SK-N-SH treated with all-trans-retinoic acid at 6 μM for 48 hours (cell line): ENCODE results near the gene MTX2.

ENCODE experiments used
- ATAC-seq: fragments of 200-7000 bp; cut with Tn5 transposase; 3 replicates; pipeline ENCODE4 v1.9.1; 2020; ENCODE audit warnings: mild to moderate bottlenecking, moderate library complexity
- ARNTL ChIP-seq: fragments of 450-650 bp; formaldehyde crosslinking; IDR thresholded peaks from 2 replicates; pipeline ENCODE4 v1.5.0; 2020; ENCODE audit warnings: low read depth, mild to moderate bottlenecking, moderate library complexity, borderline replicate concordance
- BACH2 ChIP-seq: fragments of 250-450 bp; sonication (Bioruptor Pico); IDR thresholded peaks from 2 replicates; pipeline ENCODE4 v1.9.0; 2021; ENCODE audit warnings: mild to moderate bottlenecking, borderline replicate concordance
- CSDC2 ChIP-seq: fragments of 250-450 bp; sonication (Bioruptor Pico); IDR thresholded peaks from 2 replicates; pipeline ENCODE4 v1.5.0; 2020; ENCODE audit warnings: mild to moderate bottlenecking, moderate library complexity
- ESRRG ChIP-seq: fragments of 250-450 bp; sonication (Bioruptor Pico); IDR thresholded peaks from 2 replicates; pipeline ENCODE4 v1.6.1; 2021; ENCODE audit warnings: mild to moderate bottlenecking
- ISL1 ChIP-seq: fragments of 250-450 bp; sonication (Bioruptor Pico); IDR thresholded peaks from 2 replicates; pipeline ENCODE4 v2.1.2; 2022; ENCODE audit warnings: mild to moderate bottlenecking, moderate library complexity
- PPARA ChIP-seq: fragments of 250-450 bp; sonication (Bioruptor Pico); IDR thresholded peaks from 2 replicates; pipeline ENCODE4 v1.5.0; 2020; ENCODE audit warnings: mild to moderate bottlenecking, borderline replicate concordance
- RARB ChIP-seq: fragments of 250-450 bp; sonication (Bioruptor Pico); IDR thresholded peaks from 2 replicates; pipeline ENCODE4 v1.8.0; 2021; ENCODE audit warnings: mild to moderate bottlenecking, moderate library complexity
- TCF4 ChIP-seq: fragments of 250-450 bp; sonication (Bioruptor Pico); IDR thresholded peaks from 2 replicates; pipeline ENCODE4 v1.8.0; 2021; ENCODE audit warnings: mild to moderate bottlenecking, moderate library complexity, borderline replicate concordance
- TOX ChIP-seq: fragments of 250-450 bp; sonication (Bioruptor Pico); IDR thresholded peaks from 2 replicates; pipeline ENCODE4 v1.8.0; 2021; ENCODE audit warnings: mild to moderate bottlenecking, moderate library complexity, borderline replicate concordance
- ZC3H10 ChIP-seq: fragments of 250-450 bp; sonication (Bioruptor Pico); IDR thresholded peaks from 2 replicates; pipeline ENCODE4 v1.5.1; 2021; ENCODE audit warnings: mild to moderate bottlenecking, moderate library complexity
- ZFP3 ChIP-seq: fragments of 250-450 bp; sonication (Bioruptor Pico); IDR thresholded peaks from 2 replicates; pipeline ENCODE4 v1.5.0; 2020; ENCODE audit warnings: mild to moderate bottlenecking, moderate library complexity
- ZNF70 ChIP-seq: fragments of 450-650 bp; formaldehyde crosslinking; IDR thresholded peaks from 2 replicates; pipeline ENCODE4 v1.5.0; 2020; ENCODE audit warnings: mild to moderate bottlenecking, moderate library complexity
- ZNF8 ChIP-seq: fragments of 450-650 bp; formaldehyde crosslinking; IDR thresholded peaks from 2 replicates; pipeline ENCODE4 v1.5.0; 2020; ENCODE audit warnings: mild to moderate bottlenecking, moderate library complexity
- TF ChIP-seq, protein P1 (sequence below): fragments of 250-450 bp; sonication (Bioruptor Pico); IDR thresholded peaks from 2 replicates; pipeline ENCODE4 v1.5.1; 2020; ENCODE audit warnings: low read depth, mild to moderate bottlenecking, moderate library complexity
- TF ChIP-seq, protein P2 (sequence below): fragments of 250-450 bp; sonication (Bioruptor Pico); IDR thresholded peaks from 2 replicates; pipeline ENCODE4 v1.8.0; 2021; ENCODE audit warnings: low read depth, mild to moderate bottlenecking, moderate library complexity, borderline replicate concordance
- TF ChIP-seq, protein P3 (sequence below): fragments of 250-450 bp; sonication (Bioruptor Pico); IDR thresholded peaks from 2 replicates; pipeline ENCODE4 v1.5.1; 2021; ENCODE audit warnings: mild to moderate bottlenecking, moderate library complexity
- TF ChIP-seq, protein P4 (sequence below): fragments of 250-450 bp; sonication (Bioruptor Pico); IDR thresholded peaks from 2 replicates; pipeline ENCODE4 v1.8.0; 2020; ENCODE audit warnings: mild to moderate bottlenecking, moderate library complexity, borderline replicate concordance
- TF ChIP-seq, protein P5 (sequence below): fragments of 250-450 bp; sonication (Bioruptor Pico); IDR thresholded peaks from 2 replicates; pipeline ENCODE4 v1.5.0; 2020; ENCODE audit warnings: mild to moderate bottlenecking, moderate library complexity

MTX2 gene

DNA sequence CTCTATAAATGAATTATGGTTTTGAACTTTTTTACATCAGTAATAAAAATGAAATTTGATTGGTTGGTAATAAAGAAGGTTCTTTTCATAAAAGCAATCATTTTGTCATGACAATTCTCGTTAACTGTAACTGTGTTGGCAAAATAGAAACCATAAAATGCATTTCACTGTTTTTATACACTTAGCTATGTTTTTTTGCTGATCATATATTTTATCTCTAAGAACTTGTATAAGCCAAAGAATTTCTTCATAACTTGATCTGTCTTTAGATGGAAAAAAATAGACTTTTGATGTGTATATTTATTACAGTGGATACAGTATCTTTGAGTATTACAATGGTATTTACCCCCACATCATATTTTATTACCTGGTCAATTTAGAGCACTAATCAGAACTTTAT, 9.7 kb downstream of the MTX2 start:
- TF ChIP-seq, protein P1, sequence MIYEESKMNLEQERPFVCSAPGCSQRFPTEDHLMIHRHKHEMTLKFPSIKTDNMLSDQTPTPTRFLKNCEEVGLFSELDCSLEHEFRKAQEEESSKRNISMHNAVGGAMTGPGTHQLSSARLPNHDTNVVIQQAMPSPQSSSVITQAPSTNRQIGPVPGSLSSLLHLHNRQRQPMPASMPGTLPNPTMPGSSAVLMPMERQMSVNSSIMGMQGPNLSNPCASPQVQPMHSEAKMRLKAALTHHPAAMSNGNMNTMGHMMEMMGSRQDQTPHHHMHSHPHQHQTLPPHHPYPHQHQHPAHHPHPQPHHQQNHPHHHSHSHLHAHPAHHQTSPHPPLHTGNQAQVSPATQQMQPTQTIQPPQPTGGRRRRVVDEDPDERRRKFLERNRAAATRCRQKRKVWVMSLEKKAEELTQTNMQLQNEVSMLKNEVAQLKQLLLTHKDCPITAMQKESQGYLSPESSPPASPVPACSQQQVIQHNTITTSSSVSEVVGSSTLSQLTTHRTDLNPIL = no peak
- TF ChIP-seq ESRRG (CRISPR knock-in tag) = no peak
- TF ChIP-seq TOX (CRISPR knock-in tag) = no peak
- no peak for TF ChIP-seq ARNTL (CRISPR knock-in tag)
- no peak for TF ChIP-seq BACH2 (CRISPR knock-in tag)
- no peak for TF ChIP-seq TCF4 (CRISPR knock-in tag)
- TF ChIP-seq ZNF70 (CRISPR knock-in tag) = no peak
- TF ChIP-seq PPARA (CRISPR knock-in tag) = no peak
- TF ChIP-seq, protein P2, sequence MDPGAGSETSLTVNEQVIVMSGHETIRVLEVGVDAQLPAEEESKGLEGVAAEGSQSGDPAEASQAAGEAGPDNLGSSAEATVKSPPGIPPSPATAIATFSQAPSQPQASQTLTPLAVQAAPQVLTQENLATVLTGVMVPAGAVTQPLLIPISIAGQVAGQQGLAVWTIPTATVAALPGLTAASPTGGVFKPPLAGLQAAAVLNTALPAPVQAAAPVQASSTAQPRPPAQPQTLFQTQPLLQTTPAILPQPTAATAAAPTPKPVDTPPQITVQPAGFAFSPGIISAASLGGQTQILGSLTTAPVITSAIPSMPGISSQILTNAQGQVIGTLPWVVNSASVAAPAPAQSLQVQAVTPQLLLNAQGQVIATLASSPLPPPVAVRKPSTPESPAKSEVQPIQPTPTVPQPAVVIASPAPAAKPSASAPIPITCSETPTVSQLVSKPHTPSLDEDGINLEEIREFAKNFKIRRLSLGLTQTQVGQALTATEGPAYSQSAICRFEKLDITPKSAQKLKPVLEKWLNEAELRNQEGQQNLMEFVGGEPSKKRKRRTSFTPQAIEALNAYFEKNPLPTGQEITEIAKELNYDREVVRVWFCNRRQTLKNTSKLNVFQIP (CRISPR knock-in tag) = no peak
- ATAC-seq = no peak

DNA sequence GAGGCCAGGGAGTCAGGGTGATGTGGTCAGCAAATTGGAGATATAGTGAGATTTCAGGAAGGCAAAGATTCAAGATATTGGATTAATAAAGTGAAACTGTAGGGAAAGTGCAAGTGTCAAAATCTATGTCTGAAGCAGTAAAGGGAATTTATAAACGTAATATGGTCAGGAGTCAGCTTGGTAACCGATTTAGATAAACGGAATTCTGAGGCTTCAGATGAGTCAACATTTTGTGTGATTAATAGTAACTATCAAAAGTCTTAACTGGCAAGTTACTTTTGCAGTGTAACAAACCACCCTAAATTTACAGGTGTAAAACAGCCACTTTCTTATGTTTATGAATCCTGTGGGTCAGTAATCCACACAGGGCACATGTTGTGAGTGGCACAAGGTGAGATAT, 10.9 kb downstream of the MTX2 start:
- TF ChIP-seq ZC3H10 (CRISPR knock-in tag) = no peak
- TF ChIP-seq, protein P3, sequence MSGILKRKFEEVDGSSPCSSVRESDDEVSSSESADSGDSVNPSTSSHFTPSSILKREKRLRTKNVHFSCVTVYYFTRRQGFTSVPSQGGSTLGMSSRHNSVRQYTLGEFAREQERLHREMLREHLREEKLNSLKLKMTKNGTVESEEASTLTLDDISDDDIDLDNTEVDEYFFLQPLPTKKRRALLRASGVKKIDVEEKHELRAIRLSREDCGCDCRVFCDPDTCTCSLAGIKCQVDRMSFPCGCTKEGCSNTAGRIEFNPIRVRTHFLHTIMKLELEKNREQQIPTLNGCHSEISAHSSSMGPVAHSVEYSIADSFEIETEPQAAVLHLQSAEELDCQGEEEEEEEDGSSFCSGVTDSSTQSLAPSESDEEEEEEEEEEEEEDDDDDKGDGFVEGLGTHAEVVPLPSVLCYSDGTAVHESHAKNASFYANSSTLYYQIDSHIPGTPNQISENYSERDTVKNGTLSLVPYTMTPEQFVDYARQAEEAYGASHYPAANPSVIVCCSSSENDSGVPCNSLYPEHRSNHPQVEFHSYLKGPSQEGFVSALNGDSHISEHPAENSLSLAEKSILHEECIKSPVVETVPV (CRISPR knock-in tag) = no peak
- TF ChIP-seq ESRRG (CRISPR knock-in tag) = no peak
- no peak for TF ChIP-seq RARB (CRISPR knock-in tag)
- TF ChIP-seq ISL1 (CRISPR knock-in tag) = no peak
- TF ChIP-seq, protein P4, sequence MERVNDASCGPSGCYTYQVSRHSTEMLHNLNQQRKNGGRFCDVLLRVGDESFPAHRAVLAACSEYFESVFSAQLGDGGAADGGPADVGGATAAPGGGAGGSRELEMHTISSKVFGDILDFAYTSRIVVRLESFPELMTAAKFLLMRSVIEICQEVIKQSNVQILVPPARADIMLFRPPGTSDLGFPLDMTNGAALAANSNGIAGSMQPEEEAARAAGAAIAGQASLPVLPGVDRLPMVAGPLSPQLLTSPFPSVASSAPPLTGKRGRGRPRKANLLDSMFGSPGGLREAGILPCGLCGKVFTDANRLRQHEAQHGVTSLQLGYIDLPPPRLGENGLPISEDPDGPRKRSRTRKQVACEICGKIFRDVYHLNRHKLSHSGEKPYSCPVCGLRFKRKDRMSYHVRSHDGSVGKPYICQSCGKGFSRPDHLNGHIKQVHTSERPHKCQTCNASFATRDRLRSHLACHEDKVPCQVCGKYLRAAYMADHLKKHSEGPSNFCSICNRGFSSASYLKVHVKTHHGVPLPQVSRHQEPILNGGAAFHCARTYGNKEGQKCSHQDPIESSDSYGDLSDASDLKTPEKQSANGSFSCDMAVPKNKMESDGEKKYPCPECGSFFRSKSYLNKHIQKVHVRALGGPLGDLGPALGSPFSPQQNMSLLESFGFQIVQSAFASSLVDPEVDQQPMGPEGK = no peak
- no peak for TF ChIP-seq TCF4 (CRISPR knock-in tag)
- no peak for TF ChIP-seq ZFP3 (CRISPR knock-in tag)
- no peak for TF ChIP-seq ZNF70 (CRISPR knock-in tag)
- TF ChIP-seq TOX (CRISPR knock-in tag) = no peak
- no peak for TF ChIP-seq BACH2 (CRISPR knock-in tag)
- TF ChIP-seq CSDC2 (CRISPR knock-in tag) = no peak
- TF ChIP-seq, protein P5, sequence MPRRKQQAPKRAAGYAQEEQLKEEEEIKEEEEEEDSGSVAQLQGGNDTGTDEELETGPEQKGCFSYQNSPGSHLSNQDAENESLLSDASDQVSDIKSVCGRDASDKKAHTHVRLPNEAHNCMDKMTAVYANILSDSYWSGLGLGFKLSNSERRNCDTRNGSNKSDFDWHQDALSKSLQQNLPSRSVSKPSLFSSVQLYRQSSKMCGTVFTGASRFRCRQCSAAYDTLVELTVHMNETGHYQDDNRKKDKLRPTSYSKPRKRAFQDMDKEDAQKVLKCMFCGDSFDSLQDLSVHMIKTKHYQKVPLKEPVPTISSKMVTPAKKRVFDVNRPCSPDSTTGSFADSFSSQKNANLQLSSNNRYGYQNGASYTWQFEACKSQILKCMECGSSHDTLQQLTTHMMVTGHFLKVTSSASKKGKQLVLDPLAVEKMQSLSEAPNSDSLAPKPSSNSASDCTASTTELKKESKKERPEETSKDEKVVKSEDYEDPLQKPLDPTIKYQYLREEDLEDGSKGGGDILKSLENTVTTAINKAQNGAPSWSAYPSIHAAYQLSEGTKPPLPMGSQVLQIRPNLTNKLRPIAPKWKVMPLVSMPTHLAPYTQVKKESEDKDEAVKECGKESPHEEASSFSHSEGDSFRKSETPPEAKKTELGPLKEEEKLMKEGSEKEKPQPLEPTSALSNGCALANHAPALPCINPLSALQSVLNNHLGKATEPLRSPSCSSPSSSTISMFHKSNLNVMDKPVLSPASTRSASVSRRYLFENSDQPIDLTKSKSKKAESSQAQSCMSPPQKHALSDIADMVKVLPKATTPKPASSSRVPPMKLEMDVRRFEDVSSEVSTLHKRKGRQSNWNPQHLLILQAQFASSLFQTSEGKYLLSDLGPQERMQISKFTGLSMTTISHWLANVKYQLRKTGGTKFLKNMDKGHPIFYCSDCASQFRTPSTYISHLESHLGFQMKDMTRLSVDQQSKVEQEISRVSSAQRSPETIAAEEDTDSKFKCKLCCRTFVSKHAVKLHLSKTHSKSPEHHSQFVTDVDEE (CRISPR knock-in tag) = no peak
- TF ChIP-seq ZNF8 (CRISPR knock-in tag) = no peak
- TF ChIP-seq, protein P2 (CRISPR knock-in tag) = no peak
- no peak for ATAC-seq
